NCI-H1048 (cell line): ENCODE results near the gene CASD1.
A peak's percentile ranks its signal among the peaks of the same experiment; 100 is the strongest.

Experiments
- DNase-seq: peaks from one replicate; lab custom pipeline; 2025; lab: John Stamatoyannopoulos, UW

CASD1 gene

DNA sequence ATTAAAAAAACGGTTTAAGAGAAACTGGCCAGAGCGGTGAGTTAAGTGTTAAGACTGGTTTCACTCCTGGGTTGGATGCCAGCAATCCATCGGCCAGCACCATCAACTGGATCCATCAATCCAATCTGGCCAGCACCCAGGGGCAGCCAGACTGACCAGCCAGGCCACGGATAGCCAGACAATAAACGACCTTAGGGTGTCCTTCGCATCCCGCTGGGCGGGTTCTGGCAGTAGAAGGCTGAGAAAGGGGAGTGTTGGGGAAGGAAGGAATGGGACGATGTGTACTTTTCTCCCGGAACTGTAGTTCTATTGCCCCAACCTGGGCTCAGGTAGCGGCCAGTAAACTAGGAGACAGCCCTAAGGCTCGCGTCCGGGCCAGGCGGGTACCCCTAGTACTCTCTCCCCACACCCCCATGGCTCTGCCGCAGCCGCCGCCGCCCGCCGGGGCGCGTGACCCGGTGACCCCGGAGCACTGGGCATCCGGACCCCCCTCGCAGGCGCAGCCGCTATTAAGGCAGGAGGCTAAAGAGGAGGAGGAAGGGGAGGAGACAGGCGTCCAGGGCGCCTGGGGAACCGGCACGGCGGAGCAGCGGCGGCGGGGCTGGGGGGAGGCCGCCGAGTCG lies at the start of gene CASD1:
Gene CASD1, plus strand, starts transcription at position 546 of the 623 bp plus-strand sequence. CDS start 276 bp downstream, outside the sequence.
- no peak for DNase-seq

DNA sequence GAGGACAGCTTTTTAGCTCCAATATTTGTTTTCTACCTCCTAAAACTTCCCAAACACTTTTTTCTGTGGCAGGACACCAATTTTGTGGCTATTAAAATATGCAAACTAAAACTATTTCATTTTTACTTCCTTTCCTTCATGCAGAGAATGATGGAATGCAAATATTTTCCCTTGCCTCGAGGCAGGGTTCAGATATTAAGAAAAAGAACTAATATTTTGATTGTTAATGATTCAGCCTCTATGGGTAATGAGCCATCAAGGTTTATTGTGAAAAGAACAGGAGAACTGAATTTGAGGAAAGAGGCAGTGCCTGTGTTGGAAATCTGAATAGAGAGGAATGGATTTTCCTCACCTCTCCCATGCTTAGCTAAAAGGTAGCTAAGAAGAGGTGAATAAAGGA lies 43.1 kb upstream of the CASD1 start:
- peak; percentile 47 for DNase-seq

DNA sequence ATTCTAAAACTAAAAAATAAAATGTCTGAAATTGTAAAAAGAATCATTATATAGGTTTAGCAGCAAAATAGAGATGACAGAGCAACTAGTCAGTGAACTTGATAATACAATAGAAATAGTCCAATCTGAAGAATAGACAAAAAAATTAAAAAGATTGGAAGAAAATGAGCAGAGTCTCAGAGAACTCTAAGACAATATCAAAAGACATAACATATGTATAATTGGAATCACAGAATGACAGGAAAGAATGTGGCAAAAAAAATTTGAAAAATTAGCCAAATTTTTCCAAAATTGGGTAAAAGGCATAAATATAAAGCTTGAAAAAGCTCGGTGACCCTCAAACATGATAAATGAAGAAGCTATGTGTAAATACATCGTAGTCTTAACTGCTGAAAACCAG lies 38.0 kb upstream of the CASD1 start:
- no peak for DNase-seq

DNA sequence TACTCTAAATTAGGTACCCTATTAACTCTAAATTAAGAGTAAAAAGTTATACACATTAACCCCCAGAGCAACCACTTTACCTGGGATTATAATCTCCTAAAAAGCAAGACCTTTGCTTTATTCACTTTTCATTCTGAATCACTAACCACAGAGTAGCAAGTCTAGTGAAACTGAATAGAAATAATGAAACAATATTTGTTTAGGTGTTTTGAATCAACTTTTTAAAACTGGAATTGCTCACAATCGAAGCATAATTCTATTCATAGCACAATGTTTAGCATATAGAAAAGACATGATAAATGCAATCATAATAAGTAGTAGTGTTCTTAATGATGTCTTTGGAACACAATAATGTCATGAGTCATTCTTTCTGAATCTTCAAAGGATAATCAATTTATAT lies 37.0 kb upstream of the CASD1 start:
- no peak for DNase-seq

DNA sequence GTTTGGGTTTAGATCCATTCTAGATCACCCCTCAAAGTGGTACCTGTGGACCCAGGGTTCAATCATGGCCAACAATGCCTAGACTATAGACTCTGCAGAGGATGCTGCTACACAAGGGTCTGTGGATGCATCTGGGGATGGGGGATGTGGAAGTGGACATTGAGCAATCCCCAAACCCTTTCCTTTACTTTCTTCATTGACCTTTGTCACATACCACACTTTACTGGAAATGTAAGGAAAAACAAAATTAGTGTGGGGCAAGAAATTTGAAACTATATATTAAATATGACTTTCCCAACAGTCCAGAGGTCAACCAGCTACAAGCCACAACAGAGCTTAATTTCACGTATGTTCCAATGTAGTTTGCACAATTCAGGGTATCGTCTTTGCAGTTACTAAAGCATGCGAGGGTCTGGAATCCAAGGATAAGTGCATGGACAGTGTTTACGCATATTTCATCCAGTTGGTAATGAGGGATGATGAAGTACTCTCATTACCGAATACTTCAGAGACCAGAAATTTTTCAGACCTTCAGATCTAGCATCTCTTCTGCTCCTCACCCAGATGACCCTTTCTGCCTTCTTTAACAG lies 33.3 kb upstream of the CASD1 start:
- no peak for DNase-seq

DNA sequence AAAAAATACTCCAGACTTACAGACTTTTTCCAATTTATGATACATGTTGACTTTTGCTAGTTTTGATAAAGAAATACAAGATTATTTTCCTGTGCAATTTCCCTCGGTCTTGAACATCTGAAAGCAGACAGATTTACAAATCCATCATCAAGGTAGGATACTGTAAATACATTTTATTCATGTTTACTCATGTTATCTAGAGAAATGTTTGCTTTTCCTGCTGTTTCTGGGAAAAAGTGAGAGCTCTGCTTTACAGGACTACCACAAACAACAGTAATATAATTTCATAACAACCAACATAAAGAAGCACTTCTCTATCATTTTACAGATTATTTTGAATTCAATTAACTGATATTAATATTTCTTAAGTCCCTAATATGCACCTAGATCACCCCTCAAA lies 31.7 kb upstream of the CASD1 start:
- DNase-seq, result no peak

DNA sequence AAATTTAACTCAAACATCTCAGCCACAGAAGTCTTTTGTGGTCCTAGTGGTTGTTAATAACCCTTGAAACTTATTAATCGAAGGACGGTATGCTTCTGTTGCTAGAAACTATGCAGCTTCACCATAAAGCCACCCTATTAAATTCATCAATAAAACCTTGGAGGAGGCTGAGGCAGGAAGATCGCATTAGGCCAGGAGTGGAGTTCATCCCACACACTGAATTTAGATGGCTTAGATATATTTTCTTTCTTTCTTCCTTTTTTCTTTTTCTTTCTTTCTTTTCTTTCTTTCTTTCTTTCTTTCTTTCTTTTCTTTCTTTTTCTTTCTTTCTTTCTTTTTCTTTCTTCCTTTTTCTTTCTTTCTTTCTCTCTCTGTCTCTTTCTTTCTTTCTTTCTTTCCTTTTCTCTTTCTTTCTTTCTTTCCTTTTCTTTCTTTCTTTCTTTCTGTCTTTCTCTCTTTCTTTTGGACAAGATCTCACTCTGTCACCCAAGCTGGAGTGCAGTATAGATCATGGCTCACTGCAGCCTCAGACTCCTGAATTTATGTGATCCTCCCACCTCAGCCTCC lies 30.9 kb upstream of the CASD1 start:
- DNase-seq, result no peak

DNA sequence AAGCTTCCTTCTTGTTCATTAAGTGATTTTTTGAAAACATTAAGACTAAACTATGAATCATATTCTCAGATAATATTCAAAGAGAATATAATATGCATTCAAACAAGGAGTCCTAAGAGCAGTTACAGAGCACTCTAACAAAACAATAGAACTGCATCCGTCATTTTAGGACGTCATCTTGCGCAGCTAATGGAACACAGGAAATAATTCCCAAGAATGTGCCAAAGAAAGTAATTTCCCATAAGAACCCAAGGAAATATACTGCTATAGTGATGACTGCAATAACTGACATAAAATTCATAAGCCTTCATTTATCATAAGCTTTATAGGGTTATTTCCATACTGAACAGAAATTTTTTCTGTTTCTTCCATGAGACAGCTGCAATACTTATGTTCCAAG lies 28.3 kb upstream of the CASD1 start:
- no peak for DNase-seq

DNA sequence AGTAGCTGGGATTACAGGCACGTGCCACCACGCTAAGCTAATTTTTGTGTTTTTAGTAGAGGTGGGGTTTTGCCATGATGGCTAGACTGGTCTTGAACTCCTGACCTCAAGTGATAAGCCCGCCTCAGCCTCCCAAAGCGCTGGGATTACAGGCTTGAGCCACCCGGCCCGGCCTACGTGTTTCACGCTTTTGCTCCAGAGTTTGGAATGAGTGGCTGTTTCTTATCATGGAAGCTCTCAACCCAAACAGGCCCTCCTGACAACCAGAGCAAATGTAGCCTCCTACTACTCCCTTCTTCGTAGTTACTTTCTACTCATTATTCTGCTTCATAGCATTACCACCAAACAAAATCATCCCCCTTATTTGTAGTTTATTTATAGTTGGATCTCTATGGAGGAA lies 26.8 kb upstream of the CASD1 start:
- DNase-seq, result no peak

DNA sequence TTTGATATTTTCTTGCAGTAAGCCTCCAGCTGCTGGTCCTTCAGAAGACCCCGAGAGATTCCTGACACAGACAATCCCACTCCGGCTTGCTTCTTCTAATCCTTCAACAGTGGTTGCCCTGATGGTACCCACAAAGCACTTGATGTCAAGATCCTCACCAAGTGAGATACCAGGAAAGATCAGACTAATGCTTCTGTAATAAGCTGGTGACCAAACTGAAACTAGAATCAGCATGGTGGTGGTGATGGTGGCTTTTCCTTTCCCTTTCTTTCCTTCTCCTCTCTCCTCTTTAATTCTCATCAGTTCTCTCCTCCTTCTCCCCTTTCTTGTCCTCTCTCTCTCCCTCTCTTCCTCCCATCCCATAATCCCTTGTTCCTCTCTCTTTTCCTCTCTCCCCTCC lies 25.8 kb upstream of the CASD1 start:
- DNase-seq, result no peak

DNA sequence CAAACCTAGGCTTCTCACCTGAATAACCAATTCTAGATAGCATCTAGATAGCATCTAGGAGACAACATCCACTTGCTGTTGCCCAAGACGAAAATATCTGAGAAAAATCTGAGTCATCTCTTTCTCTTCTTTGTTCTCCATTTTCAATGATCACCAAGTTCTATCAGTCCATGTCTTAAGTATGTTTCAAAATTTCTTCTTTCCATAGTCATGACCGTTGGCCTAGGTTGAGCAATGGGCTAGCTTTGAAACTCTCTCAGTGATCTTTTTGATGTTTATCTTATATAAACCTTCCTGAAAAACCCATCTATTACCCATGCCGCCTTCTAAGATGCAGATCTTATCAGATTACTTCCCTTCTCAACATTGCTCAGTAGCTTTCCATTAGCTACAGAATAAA lies 23.4 kb upstream of the CASD1 start:
- no peak for DNase-seq

DNA sequence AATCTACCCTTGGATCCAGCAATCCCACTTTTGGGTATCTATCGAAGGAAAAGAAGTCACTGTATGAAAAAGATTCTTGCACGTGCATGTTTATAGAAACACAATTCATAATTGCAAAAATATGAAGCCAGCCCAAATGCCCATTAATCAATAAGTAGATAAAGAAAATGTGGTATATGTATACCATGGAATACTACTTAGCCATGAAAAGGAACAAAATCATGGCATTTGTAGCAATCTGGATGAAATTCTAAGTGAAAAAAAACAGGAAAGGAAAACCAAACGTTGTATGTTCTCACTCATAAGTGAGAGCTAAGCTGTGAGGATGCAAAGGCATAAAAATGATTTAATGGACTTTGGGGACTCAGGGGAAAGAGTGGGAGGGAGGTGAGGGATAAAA lies 18.2 kb upstream of the CASD1 start:
- DNase-seq, result no peak

DNA sequence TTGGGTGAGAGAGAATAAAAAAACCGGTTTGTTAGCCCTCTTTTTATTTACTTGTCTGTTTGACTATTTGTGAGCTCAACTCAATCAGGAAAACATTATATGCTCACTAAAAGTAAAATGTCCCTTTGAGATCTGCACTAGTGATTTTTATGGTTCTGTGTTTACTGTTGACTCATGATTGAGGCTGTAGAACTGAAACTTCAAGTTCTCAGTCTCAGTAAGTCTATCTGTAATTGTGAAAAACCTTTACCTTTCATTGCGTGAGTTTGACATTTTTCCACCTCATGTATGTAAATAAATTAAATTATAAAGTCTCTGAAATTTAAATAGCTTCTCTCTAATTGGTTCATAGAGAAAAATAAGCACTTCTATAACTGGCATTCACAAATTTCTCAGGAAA lies 17.0 kb upstream of the CASD1 start:
- no peak for DNase-seq

DNA sequence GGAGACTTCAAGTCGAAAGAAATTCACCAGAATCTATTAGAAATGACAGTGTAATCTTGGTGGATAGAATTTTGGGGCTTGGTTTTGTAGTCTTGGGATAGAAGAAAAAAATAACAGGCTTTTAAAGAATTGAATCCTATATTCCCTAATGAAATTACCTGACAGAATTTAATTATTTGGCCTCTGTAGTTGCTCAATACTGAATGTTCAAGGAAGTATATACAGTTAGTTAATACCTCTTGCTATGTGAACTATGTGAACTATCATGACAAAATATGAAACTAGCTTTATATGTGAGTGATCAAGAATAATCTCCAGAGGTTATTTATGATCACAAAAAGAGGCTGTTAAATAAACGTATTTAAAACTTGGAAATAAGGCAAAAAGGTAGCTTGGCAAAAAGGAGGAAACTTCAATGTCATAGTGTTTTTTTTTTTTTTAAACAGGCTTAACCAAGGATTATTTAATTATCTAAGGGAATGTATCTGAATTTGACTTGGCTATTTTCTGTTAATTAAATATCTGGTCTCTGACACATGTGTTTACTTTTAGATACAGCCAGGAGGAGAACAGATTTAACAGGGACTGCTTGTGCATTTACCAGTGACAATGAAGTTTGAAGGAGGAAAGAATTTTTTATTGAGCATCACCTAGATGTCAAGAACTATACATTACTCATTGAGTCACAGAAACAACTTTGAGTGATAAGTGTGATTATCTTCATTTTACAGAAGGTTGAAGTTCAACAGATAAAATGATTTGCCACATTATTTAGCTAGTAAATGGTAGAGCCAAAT lies 11.5 kb upstream of the CASD1 start:
- no peak for DNase-seq

DNA sequence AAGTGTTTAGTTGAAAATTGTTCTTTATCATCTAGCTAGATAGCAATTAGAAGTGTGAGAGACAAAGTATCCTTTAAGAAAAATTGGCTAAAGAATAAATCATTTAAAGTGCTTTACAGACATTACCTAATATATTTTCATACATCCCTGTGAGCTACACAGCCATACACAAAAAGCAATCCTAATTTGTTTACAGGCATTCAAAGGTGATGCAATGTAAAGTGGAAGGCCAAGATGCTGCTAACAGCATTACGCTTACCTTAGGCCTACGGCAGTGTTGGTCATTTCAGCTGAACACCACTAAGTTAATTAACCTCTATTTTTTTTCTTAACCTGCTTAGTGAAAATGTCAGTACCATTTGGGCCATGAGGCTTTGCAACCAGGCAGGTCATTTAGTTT lies 10.7 kb upstream of the CASD1 start:
- DNase-seq, result no peak

DNA sequence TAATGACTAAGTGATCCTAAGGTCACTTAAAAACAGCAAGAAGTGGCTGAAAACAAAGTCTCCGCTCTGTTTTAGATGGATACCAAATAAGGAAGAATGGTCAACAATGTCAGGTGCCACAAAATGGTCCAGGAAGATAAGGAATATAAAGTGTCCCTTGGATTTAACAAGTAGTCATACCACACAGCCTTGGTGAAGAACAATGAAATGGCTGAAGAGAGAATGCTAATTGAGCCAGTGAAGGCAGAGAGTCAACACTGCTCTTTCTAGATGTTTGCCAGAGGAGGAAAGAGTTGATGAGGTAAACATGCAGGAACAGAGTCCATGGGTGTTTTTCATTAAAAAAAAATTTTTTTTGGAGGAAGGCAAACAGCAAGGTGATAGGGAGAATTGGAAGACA lies 2.1 kb upstream of the CASD1 start:
- no peak for DNase-seq

DNA sequence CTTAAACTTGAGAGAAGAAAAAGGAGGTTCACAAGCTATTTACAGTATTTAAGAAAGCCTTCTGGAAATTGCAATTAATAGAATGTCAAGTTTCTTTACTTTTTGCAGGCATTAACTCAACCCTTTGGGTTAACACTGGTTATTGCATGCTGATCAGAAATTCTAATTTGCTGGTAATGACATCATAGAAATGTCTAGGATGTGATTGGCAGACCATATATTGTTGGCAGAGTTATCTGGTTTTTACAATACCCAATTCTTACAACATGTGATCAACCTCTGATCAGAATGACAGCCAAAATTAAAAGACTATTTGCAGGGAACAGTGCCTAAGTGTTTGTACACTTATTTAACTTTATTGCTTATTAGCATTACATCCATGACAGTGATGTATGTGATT lies 1.6 kb upstream of the CASD1 start:
- no peak for DNase-seq

DNA sequence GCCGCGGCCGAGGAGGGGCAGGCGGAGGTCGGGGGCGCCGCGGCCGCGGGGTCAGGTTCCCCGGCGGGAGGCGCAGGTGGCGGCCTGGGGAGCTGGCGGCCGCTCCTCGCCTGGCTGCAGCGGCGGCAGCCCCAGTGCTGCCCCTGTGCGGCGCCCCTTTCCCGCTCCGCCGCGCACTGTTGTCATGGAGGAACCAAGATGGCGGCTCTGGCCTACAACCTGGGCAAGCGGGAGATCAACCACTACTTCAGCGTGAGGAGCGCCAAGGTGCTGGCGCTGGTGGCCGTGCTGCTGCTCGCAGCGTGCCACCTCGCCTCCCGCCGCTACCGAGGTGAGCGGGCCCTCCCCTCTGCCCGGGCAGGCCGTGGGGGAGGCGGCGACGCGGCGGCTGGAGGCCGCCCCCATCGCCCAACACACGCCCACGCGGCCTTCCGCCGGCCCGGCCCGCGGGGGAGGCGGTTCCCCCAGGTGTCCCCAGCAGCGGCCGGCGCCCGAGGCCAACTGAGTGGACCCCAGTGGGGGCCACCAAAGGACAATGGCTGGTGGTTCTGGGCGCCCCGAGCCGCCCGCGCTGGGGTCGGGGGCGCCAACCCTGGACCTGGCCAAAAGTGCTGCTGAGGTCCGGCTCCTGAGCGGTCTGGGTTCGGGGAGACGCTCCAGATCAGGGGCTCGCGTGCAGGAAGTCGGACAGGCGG lies 425 bp downstream of the CASD1 start:
- peak; percentile 41 for DNase-seq

DNA sequence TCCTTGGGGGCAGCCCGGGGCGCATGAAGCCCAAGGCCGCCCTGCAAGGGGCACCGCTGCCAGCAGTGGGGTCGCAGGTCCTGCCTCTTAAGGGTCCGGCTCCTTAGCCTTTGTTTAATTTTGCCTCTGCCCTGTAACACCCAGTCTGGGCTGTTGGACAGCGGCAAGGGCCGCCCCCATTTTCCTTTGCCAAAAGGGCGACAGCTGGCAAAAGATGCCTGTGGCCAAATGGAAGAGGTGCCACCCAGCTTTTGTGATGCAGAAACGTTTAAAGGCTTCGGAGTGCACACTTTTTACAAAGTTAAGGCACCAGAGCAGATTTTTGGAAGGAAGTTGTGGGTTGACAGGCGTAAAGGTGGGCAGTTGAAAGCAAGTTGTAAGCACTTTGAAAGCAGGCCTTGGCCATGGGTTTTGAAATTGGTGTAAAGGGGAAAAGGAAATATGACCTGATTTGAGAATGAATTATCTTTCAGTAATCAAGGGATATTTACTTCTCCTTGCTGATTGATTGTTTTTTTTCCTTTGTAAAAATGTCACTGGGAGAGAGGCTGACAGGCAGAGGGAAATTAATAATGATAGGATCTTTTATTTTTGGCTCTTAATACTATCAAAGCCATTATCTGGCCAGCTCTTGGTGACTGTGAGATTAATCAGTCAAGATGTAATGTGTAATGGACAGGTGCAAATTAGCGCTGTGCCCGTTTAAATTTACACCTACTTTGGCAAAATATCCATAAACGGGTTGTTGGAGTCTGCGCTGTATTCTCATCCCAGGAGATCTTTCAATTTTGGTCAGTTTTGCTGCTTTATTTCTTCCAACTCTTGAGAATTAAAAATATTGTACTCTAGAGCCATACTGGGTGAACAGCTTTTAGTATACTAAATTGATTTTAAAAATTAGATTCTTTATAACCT lies 1.2 kb downstream of the CASD1 start:
- DNase-seq, result no peak

DNA sequence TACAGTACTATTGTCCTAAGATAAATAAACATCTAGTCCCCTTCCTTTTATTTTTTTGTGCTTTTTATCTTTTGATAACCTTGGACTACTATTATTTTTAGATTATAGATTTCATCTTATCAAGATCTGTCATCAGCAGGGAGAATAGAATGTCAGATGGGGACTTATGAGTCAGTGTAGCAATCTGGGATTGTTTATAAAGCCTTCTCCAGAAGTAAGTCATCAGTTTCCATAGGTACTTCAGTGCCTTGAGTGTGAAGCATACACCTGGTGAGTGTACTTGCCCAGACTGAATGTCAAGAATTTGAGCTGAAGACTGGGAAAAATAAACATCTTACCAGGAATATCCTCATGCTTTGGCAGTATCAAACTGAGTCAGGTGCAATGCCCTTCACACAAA lies 2.1 kb downstream of the CASD1 start:
- no peak for DNase-seq

DNA sequence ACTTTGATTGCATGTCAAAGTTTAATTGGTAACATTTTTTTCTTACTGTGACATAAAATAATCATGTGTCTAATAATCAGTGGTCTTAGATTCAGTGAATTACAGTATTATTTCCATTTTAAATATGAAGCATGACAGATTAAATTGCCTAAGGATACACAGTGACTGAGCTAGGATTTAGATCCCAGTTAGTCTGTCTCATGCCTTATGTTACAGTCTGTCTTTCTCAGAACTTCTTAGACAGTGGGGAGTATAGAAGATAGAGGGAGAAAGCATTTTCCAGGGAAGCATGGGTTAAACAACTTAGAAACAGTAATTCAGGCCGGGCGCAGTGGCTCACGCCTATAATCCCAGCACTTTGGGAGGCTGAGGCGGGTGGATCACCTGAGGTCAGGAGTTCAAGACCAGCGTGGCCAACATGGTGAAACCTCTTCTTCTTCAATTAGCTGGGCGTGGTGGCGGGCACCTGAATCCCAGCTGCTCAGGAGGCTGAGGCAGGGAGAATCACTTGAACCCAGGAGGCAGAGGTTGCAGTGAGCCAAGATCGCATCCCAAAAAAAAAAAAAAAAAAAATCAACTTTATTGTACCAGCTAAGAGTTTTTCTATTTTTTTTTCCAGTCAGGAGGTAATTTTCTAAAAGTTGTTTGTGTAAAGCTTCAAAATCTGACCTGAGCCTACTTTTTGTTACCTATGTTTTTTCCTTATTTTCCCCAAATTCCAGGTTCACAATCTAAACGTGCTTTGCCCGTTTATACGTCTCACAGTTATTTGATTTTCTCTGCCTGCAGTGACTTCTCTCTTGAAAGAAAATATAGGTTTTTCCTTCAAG lies 3.3 kb downstream of the CASD1 start:
- DNase-seq, result no peak
